ENCODE measurements around the gene HINFP.

HINFP gene

DNA sequence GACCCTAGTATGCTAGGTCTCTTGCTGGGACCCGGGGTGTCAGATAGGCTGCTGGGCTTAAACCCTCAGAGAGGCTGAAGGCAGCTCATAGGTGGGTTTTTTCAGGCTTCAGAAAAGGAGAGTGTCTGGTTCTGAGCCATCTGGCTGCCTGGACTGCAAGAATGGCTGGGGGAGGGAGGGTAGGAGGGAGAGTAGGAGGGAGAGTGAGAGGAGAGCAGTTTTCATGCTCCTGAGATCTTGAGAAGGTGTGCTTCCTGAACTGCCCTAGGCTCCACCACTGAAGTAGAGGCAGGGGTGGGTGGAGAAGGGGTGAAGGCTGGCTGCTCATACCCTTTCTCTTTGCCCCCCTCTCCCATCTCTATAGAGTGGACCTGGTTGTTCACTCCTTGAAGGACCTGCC, 32.1 kb upstream of the HINFP start:
- Histone ChIP-seq H4K20me1 (ENCODE audit: insufficient read depth, low read length) (peaks cover 34% of the 10 kb centered on the region), H3K4me3 (ENCODE audit: low read depth in 1 of 2, low read length in 2 of 2) (no peak overlapping the region), H3K9me3 (ENCODE audit: insufficient read depth, low read length, severe bottlenecking) (no peaks in the 10 kb centered on the region), H3K27me3 (ENCODE audit: insufficient read depth, low read length, poor library complexity) (no peaks in the 10 kb centered on the region), H3K4me1 (ENCODE audit: insufficient read depth, low read length) (peaks cover 42% of the 10 kb centered on the region), H3K9ac (ENCODE audit: low read depth, low read length) (no peak overlapping the region), H2AFZ (ENCODE audit: low read depth, low read length) (no peak overlapping the region), H3K4me2 (ENCODE audit: insufficient read depth, low read length) (no peak overlapping the region), H3K27ac (ENCODE audit: low read length) (no peak overlapping the region), H3K79me2 (ENCODE audit: insufficient read depth, low read length) (peaks cover 66% of the 10 kb centered on the region), H3K36me3 (ENCODE audit: insufficient read depth, low read length) (peaks cover 39% of the 10 kb centered on the region)
- ATAC-seq (ENCODE audit: insufficient read depth, low read depth), result no peak
- TF ChIP-seq, protein P1, sequence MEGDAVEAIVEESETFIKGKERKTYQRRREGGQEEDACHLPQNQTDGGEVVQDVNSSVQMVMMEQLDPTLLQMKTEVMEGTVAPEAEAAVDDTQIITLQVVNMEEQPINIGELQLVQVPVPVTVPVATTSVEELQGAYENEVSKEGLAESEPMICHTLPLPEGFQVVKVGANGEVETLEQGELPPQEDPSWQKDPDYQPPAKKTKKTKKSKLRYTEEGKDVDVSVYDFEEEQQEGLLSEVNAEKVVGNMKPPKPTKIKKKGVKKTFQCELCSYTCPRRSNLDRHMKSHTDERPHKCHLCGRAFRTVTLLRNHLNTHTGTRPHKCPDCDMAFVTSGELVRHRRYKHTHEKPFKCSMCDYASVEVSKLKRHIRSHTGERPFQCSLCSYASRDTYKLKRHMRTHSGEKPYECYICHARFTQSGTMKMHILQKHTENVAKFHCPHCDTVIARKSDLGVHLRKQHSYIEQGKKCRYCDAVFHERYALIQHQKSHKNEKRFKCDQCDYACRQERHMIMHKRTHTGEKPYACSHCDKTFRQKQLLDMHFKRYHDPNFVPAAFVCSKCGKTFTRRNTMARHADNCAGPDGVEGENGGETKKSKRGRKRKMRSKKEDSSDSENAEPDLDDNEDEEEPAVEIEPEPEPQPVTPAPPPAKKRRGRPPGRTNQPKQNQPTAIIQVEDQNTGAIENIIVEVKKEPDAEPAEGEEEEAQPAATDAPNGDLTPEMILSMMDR (IDR thresholded peaks at IDR 0.05; ENCODE audit: borderline replicate concordance, extremely low read depth, low read length, poor library complexity, severe bottlenecking), result no peak
- TF ChIP-seq EZH2 (IDR thresholded peaks at IDR 0.05; ENCODE audit: borderline replicate concordance, low read depth, low read length, severe bottlenecking), result no peak
- no peak for DNase-seq

DNA sequence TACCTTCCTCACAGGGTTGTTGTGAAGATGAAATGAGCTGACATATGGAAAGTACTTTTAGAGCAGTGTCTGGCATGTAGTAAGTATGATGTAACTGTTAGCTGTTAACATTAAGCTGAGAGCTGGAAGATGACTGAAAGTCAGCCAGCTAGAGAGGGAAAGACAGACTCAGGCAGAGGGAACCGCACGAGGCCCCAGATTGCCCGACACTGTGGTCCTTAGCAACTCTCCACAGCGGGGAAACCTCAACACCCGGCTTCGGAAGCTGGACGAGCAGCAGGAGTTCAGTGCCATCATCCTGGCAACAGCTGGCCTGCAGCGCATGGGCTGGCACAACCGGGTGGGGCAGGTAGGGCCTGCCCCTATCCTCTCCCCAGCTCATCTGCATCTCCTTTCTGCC, 30.2 kb upstream of the HINFP start:
- peak overlapping the region; percentile 21; the same call in 1 of the 2 replicates for H3K27ac ChIP-seq (ENCODE audit: low read length)

DNA sequence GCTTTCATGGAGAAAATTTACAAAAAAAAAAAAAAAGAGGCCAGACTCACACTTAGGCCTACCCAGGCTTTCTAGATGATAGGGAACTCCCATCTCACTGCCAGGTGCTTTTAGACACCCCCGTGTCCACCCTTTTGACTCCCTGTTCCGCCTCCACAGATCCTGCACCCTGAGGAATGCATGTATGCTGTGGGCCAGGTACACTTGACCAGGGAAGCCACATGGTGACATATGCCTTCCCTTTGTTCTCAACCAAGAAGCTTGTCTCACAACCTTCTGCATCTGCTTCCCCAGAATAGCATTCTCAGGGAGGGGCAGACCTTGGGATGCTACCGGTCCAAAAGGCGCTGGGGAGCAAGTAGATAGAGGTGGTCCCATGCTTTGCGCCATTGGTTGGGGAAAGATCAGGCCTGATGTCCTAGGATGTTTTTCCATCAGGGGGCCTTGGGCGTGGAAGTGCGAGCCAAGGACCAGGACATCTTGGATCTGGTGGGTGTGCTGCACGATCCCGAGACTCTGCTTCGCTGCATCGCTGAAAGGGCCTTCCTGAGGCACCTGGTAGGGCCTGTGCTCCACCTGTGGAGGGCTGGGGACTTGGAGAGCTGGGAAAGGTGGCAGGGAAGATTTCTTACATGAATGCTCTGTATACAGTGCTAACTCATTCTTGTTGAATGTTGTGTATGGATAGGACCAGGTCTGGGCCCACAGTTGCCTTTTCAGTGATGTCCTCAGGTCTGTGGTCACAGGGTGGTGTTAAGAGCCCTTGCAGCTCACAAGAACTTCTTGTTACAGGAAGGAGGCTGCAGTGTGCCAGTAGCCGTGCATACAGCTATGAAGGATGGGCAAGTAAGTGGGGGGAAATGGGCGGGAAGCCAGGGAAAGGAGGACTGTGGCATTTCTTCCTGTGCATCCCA, 29.2 kb upstream of the HINFP start:
- peak overlapping the region; percentile 99 for H3K27ac ChIP-seq (ENCODE audit: low read length)

More for the DNA sequence above, 30.2 kb upstream of the HINFP start:
- no peaks in the 10 kb centered on the region for H3K27me3 ChIP-seq (ENCODE audit: insufficient read depth, low read length, poor library complexity)
- peaks cover 36% of the 10 kb centered on the region for H3K4me1 ChIP-seq (ENCODE audit: insufficient read depth, low read length)
- TF ChIP-seq, protein P1 (IDR thresholded peaks at IDR 0.05; ENCODE audit: borderline replicate concordance, extremely low read depth, low read length, poor library complexity, severe bottlenecking), result no peak
- TF ChIP-seq EZH2 (IDR thresholded peaks at IDR 0.05; ENCODE audit: borderline replicate concordance, low read depth, low read length, severe bottlenecking), result no peak
- H3K9me3 ChIP-seq (ENCODE audit: insufficient read depth, low read length, severe bottlenecking), result no peaks in the 10 kb centered on the region
- peak overlapping the region; percentile 93 for H3K4me2 ChIP-seq (ENCODE audit: insufficient read depth, low read length)
- ATAC-seq (ENCODE audit: insufficient read depth, low read depth), result no peak
- H3K9ac ChIP-seq (ENCODE audit: low read depth, low read length), result peak overlapping the region; percentile 9; the same call in 1 of the 2 replicates
- H2AFZ ChIP-seq (ENCODE audit: low read depth, low read length), result no peak overlapping the region
- peaks cover 65% of the 10 kb centered on the region for H3K79me2 ChIP-seq (ENCODE audit: insufficient read depth, low read length)
- peaks cover 40% of the 10 kb centered on the region for H4K20me1 ChIP-seq (ENCODE audit: insufficient read depth, low read length)
- peak; percentile 15 for DNase-seq
- peaks cover 49% of the 10 kb centered on the region for H3K36me3 ChIP-seq (ENCODE audit: insufficient read depth, low read length)
- H3K4me3 ChIP-seq (ENCODE audit: low read depth in 1 of 2, low read length in 2 of 2), result no peak overlapping the region

More for the DNA sequence above, 29.2 kb upstream of the HINFP start:
- Histone ChIP-seq H3K4me2 (ENCODE audit: insufficient read depth, low read length) (peak overlapping the region; percentile 93), H3K9ac (ENCODE audit: low read depth, low read length) (peak overlapping the region; percentile 99), H2AFZ (ENCODE audit: low read depth, low read length) (no peak overlapping the region), H3K4me1 (ENCODE audit: insufficient read depth, low read length) (peaks cover 37% of the 10 kb centered on the region), H3K79me2 (ENCODE audit: insufficient read depth, low read length) (peaks cover 59% of the 10 kb centered on the region), H3K27me3 (ENCODE audit: insufficient read depth, low read length, poor library complexity) (no peaks in the 10 kb centered on the region), H4K20me1 (ENCODE audit: insufficient read depth, low read length) (peaks cover 39% of the 10 kb centered on the region), H3K36me3 (ENCODE audit: insufficient read depth, low read length) (peaks cover 59% of the 10 kb centered on the region), H3K4me3 (ENCODE audit: low read depth in 1 of 2, low read length in 2 of 2) (peak overlapping the region; percentile 89 to 95; a peak in 3 of 4 replicates), H3K9me3 (ENCODE audit: insufficient read depth, low read length, severe bottlenecking) (no peaks in the 10 kb centered on the region)
- no peak for ATAC-seq (ENCODE audit: insufficient read depth, low read depth)
- TF ChIP-seq EZH2 (IDR thresholded peaks at IDR 0.05; ENCODE audit: borderline replicate concordance, low read depth, low read length, severe bottlenecking), result no peak
- TF ChIP-seq, protein P1 (IDR thresholded peaks at IDR 0.05; ENCODE audit: borderline replicate concordance, extremely low read depth, low read length, poor library complexity, severe bottlenecking), result no peak
- peak; percentile 37 for DNase-seq

Measured in DND-41 (cell line).